GM18951 (cell line): Measurements from ENCODE around the gene SATL1.
"Not testable (repeated sequence)": the region's sequence is repeated elsewhere in the genome, so short reads cannot be mapped to it uniquely, and the experiment has no call there.

Source experiments
- POLR2A ChIP-seq: IDR thresholded peaks from 4 replicates; pipeline ENCODE4 v1.6.1; 2011; ENCODE audit warnings: mild to moderate bottlenecking; ENCODE audit not compliant: insufficient read length, insufficient read depth; ENCODE audit errors: extremely low read depth
- in situ Hi-C: fragments of 300-500 bp; cut with MboI; formaldehyde crosslinking; loops from one replicate; pipeline ENCODE4 v1.12.0; 2022; ENCODE audit warnings: low sequenced_read_pairs, mixed read lengths, inconsistent platforms; ENCODE audit not compliant: unreplicated experiment

The SATL1 gene

DNA sequence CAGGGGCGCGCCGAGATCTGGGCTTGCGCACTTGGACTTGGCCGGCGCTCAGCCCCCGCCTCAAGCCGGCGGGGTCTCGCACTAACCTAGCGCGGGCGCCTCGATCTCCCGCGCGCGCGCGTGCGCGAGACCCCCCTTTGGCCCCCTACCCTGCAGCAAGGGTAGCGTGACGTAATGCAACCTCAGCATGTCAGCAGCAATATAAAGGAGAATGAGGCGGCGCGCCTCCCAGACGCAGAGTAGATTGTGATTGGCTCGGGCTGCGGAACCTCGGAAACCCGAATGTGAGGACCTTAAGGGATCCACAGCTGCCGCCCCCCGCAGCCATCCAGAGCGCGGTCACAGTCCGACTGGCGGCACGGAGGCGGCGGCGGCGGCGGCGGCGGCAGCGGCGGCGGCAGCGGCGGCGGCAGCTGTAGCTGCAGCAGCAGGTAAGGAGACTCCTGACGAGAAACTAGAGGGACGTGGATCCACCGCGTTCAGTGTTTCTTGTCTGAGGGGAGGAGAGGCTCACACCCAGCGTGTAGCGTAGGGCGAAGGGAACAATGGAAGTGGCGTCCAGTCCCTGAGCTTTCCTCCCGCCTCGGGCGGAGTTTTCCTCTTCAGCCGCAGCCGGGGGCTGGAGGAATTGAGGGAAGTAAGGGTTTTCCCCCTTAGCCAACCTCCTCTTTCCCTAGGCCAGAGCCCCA is at the start of gene SATL1, which contains the start of gene ZNF711:
Gene SATL1 (minus strand): TSS at position 19 of the 689 bp plus-strand sequence. CDS start 134,811 bp downstream, outside the sequence.
Gene ZNF711 (plus strand): TSS at position 231 of the 689 bp plus-strand sequence. CDS start 3,582 bp downstream, outside the sequence.
- in situ Hi-C loops: no loop called here
- no peak for TF ChIP-seq POLR2A

DNA sequence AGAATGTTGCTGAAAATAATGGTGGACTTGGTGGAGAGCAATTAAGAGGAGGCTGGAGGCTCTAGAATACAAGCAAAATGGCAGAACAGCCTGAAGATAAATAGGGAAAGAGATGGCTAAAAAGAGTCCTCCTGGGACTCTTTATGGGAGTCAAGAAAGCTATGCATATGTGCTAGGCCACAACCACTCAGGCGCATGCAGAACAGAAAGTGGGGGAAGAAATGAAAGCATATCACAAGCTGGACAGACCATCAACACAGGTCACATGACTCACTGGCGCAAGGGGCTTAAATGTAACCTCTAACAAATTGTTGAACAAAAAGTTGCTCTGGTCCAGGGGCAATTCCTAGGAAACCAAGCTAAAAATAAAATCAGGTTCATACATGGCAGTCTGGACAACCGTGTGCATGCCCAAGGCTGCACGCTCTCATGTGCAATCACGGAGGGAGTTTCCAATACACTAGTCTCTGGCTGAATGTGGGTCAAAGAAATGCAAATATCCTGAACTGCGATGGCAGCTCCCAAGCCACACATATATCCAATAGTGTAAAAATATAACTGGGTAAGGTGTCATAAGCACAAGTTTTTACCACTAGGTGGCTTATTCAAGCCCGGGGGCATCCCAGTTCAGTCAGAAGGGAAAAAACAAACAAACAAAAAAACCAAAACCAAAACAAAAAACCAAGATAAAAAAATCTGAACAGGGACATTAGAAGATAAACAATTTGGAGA is 45.6 kb upstream of the SATL1 start:
- TF ChIP-seq POLR2A: no peak
- in situ Hi-C loops: no loop called here

DNA sequence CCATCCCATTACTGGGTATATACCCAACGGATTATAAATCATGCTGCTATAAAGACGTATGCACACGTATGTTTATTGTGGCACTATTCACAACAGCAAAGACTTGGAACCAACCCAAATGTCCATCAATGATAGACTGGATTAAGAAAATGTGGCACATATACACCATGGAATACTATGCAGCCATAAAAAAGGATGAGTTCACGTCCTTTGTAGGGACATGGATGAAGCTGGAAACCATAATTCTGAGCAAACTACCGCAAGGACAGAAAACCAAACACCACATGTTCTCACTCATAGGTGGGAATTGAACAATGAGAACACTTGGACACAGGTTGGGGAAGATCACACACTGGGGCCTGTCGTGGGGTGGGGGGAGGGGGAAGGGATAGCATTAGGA is 41.7 kb upstream of the SATL1 start:
- in situ Hi-C loops: not testable (repeated sequence)

DNA sequence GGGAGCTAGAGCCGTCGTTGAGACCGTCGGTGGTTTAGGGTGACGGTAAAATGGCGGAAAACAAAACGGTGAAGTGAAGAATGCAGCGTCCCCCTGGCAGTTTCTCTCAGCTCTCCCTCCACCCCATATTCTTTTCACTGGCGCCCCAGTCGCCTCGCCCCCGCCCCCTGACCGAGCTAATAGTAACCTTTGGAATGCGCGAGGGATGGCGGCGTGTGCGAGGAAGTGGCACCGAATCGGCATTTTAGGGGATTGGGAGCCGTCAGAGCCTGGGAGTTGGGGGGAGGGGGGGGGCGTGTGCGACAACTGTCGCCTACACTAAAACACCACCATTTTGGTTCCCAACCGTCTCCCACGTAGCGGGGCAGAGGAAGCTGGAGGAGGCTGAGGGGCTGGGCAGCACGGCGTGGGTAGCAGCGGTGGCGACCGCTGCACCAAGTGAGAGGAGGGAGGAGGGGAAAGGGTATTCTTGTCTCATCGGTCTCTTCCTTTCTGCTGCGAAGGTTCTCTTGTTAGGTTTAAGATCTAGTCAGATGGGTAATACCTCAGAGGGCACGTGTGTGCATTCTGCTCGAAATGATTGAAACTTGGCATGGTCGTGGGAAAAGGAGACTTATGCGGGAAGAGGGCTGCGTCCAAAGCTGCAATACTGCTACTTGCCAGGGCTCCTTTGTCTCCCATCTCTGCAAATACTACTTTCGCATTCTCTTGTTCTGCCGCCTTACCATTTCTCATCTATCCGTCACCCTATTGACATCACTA is 1.1 kb upstream of the SATL1 start:
- in situ Hi-C loops: no loop called here
- no peak for TF ChIP-seq POLR2A

DNA sequence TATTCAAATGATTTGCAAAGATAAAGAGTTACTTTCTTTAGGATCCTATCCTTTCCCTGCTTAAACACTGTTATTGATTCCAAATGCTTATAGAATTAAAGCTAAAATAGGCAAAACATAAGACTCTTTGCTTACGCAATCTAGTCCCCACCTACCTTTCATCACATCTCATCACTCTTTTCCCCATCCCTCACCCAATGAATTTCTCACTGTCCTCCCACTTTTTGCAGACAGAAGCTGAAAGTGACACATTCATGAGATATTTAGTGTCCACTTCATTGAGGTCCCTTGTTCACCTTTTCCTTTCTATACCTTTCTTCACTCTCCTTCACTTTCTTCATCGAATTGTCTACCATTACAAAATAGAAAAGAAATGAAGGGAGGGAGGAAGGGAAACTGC is 424 bp downstream of the SATL1 start:
- no peak for TF ChIP-seq POLR2A
- in situ Hi-C loops: no loop called here

- TF ChIP-seq POLR2A: no peak
- in situ Hi-C loops: no loop called here
Observed at GRCh38 chrX:85223359-85223758, 20.2 kb downstream of the SATL1 start.

DNA sequence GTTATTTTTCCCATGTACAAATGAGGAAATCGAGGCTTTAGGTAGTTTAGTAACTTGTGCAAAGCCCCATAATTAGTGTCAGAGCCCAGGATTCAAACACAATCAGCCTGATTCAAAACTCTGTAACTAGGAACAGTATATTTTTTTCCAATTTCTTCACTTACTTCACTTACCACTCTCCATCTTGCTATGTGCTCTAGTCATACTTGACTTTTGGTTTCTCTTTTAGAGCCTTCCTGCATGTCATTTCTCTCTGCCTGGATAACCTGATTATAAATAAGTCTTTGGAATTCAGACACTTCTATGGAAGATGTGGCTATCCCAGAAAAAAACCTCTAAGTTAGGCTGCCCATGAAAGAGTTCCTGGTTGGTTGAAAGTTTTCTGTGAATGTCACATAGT is 22.2 kb downstream of the SATL1 start:
- in situ Hi-C loops: no loop called here
- no peak for TF ChIP-seq POLR2A

- no peak for TF ChIP-seq POLR2A
- in situ Hi-C loops: no loop called here
Observed at GRCh38 chrX:85215946-85216345, 27.6 kb downstream of the SATL1 start.

GRCh38 chrX:85213792-85214530 is 29.6 kb downstream of the SATL1 start:
- TF ChIP-seq POLR2A: no peak

GRCh38 chrX:85203461-85203970 is 40.1 kb downstream of the SATL1 start:
- in situ Hi-C loops: no loop called here

More at GRCh38 chrX:85213792-85214530, 29.6 kb downstream of the SATL1 start:
- in situ Hi-C loops: no loop called here

GRCh38 chrX:85196319-85196718 is 47.3 kb downstream of the SATL1 start:
- no peak for TF ChIP-seq POLR2A
- in situ Hi-C loops: no loop called here

More at GRCh38 chrX:85203461-85203970, 40.1 kb downstream of the SATL1 start:
- no peak for TF ChIP-seq POLR2A

DNA sequence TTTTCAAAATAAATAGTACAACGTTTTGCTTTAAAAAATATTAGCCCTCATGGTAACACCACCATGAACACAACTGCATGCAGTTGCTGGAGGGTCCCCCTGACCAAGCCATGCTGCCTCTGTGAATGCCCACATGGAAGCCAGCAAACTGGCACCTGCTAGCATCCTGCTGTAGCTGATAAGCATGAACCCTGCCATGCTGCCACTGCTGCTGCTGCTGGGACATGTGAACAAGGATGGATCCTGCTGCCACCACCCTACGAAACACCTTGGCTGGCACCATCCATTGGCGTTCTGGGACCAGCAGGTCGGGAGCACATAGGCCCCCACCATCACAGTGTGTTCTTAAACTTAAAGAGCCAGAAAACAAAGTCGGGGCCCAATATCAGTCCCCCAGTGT is 83.9 kb downstream of the SATL1 start:
- TF ChIP-seq POLR2A: no peak

More for the DNA sequence above, 83.9 kb downstream of the SATL1 start:
- in situ Hi-C loops: no loop called here
